Mesendoderm (in vitro differentiated cells): ENCODE results near the gene SGPL1. TPM values are rescaled to one million over a fixed set of nuclear protein-coding genes. Genes with fewer than 3 reads are reported as not detected.

Experiments
- small RNA-seq: library from polyadenylated mRNA; stranded (forward); fragments of <200 nt; extraction: miRNeasy Mini kit (QIAGEN cat#:217004); gene quantifications from one replicate; pipeline ENCODE3, GENCODE V24; 2013; ENCODE audit not compliant: insufficient read depth

Gene SGPL1

Small RNAs within 50 kb of the gene (small RNA-seq; reads per million reads assigned to genes)
- not detected for gene RPS26P40
